Measurements from ENCODE around the gene RDH8.

RDH8 gene

DNA sequence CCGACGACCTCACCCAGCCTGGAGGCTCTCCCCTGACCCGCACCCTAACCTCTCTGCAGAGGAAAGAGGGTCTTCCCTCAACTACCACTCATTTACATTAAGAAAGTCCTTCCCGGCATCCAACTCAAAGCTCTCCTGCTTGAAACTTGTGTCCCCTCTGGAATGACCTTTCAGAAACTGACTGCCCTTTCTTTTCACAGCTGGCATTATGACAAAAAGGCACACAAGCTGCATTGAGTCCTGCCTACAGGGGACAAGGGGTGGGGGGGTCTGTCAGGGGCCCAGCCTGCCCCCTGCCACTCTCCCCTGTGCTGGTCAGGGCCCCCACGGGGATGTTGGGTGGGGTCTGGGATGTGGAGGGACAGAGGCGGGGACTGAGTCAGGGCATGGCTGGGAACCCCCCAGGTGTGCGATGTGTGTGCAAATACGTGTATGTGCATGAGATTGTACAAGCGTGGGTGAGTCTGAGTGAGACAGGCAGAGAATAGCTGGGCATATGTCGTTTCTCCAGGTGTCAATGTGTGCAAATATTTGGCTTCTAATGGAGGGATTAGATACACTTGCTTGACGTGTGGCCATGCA lies 5.0 kb upstream of the RDH8 start:
- H3F3A ChIP-seq (ENCODE audit: insufficient read depth, low read length): no peaks in the 10 kb centered on the region
- H3K27ac ChIP-seq (ENCODE audit: low read depth, low read length, poor library complexity, severe bottlenecking): no peak overlapping the region
- H3K9ac ChIP-seq (ENCODE audit: low read length): no peak overlapping the region
- no peaks in the 10 kb centered on the region for H3K9me3 ChIP-seq (ENCODE audit: low read length)
- H2AFZ ChIP-seq (ENCODE audit: low read length): no peak overlapping the region
- H4K20me1 ChIP-seq (ENCODE audit: insufficient read depth, low read length): no peaks in the 10 kb centered on the region
- no peaks in the 10 kb centered on the region for H3K79me2 ChIP-seq (ENCODE audit: insufficient read depth, low read length)
- no peak overlapping the region for H3K4me2 ChIP-seq (ENCODE audit: low read length)
- no peaks in the 10 kb centered on the region for H3K4me1 ChIP-seq (ENCODE audit: insufficient read depth, low read length, severe bottlenecking)
- TF ChIP-seq, protein P1, sequence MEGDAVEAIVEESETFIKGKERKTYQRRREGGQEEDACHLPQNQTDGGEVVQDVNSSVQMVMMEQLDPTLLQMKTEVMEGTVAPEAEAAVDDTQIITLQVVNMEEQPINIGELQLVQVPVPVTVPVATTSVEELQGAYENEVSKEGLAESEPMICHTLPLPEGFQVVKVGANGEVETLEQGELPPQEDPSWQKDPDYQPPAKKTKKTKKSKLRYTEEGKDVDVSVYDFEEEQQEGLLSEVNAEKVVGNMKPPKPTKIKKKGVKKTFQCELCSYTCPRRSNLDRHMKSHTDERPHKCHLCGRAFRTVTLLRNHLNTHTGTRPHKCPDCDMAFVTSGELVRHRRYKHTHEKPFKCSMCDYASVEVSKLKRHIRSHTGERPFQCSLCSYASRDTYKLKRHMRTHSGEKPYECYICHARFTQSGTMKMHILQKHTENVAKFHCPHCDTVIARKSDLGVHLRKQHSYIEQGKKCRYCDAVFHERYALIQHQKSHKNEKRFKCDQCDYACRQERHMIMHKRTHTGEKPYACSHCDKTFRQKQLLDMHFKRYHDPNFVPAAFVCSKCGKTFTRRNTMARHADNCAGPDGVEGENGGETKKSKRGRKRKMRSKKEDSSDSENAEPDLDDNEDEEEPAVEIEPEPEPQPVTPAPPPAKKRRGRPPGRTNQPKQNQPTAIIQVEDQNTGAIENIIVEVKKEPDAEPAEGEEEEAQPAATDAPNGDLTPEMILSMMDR (IDR thresholded peaks at IDR 0.05; ENCODE audit: low read length): no peak
- TF ChIP-seq EZH2 (IDR thresholded peaks at IDR 0.05; ENCODE audit: borderline replicate concordance, low read length): no peak
- no peaks in the 10 kb centered on the region; the same call in 1 of the 2 replicates for H3K27me3 ChIP-seq (ENCODE audit: insufficient read depth, low read length)
- no peaks in the 10 kb centered on the region for H3K9me2 ChIP-seq (ENCODE audit: low read depth, low read length)
- no peak overlapping the region for H3K4me3 ChIP-seq (ENCODE audit: low read depth, low read length, poor library complexity, severe bottlenecking)
- H3K36me3 ChIP-seq (ENCODE audit: insufficient read depth, low read length): no peaks in the 10 kb centered on the region

DNA sequence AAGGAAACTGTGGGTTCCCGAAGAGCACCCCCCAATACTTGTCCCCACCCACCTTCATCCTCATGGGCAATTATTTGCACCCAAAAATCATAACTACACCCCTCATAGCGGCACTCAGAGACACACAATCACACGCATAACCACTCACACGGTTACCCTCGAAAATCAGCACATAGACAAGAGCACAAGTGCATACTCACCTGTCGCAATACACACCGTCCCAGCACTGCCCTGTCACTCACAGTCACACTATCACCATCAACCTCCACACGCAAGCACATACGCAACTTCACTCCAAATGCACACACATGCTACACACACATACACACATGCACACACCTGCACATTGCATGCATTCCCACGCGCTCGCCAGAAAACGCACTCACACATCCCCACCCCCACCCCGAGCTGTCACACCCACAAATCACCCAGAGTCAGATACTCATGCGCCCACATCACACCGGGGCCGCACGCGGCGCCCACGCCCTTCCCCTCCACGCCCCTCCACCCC lies 3.5 kb upstream of the RDH8 start:
- no peak for TF ChIP-seq EZH2 (IDR thresholded peaks at IDR 0.05; ENCODE audit: borderline replicate concordance, low read length)
- TF ChIP-seq, protein P1 (IDR thresholded peaks at IDR 0.05; ENCODE audit: low read length): no peak
- Histone ChIP-seq H3K4me2 (ENCODE audit: low read length) (no peak overlapping the region), H3K9me2 (ENCODE audit: low read depth, low read length) (no peaks in the 10 kb centered on the region), H3K27ac (ENCODE audit: low read depth, low read length, poor library complexity, severe bottlenecking) (no peak overlapping the region), H3K4me3 (ENCODE audit: low read depth, low read length, poor library complexity, severe bottlenecking) (no peak overlapping the region), H3K9ac (ENCODE audit: low read length) (no peak overlapping the region), H3K36me3 (ENCODE audit: insufficient read depth, low read length) (no peaks in the 10 kb centered on the region), H2AFZ (ENCODE audit: low read length) (no peak overlapping the region), H4K20me1 (ENCODE audit: insufficient read depth, low read length) (no peaks in the 10 kb centered on the region), H3K79me2 (ENCODE audit: insufficient read depth, low read length) (no peaks in the 10 kb centered on the region), H3F3A (ENCODE audit: insufficient read depth, low read length) (no peaks in the 10 kb centered on the region), H3K4me1 (ENCODE audit: insufficient read depth, low read length, severe bottlenecking) (no peaks in the 10 kb centered on the region), H3K9me3 (ENCODE audit: low read length) (no peaks in the 10 kb centered on the region), H3K27me3 (ENCODE audit: insufficient read depth, low read length) (no peaks in the 10 kb centered on the region; the same call in 1 of the 2 replicates)

DNA sequence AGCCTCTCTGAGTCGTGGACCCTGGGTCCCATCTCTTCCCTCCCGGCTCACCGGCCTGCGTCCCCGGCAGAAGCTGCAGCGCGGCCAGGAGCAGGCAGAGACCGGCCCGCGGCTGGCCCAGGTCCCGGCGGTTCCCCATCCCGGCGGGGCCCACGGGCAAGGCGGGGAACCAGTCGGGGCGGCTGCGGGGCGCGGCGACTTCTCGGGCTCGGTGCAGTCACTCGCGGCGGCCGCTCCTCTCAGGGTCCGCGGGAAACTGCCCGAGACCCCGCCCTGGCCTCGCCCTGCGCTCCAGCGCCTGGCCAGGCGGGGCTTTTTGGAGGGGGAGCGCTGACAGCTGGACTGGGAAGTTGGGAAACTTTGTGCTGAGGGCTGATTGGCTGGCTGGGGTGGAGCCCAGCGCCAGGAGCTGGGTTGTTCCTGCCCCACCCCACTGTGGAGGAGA lies 3.0 kb upstream of the RDH8 start, which contains the start of gene COL5A3:
TSS of gene COL5A3 (minus strand) at position 258 of the 445 bp plus-strand sequence. CDS start at position 139, 119 bp downstream.
- Histone ChIP-seq H3F3A (ENCODE audit: insufficient read depth, low read length) (no peaks in the 10 kb centered on the region), H4K20me1 (ENCODE audit: insufficient read depth, low read length) (no peaks in the 10 kb centered on the region), H3K36me3 (ENCODE audit: insufficient read depth, low read length) (no peaks in the 10 kb centered on the region), H3K4me2 (ENCODE audit: low read length) (no peak within 1 kb of the TSS), H3K4me1 (ENCODE audit: insufficient read depth, low read length, severe bottlenecking) (no peaks in the 10 kb centered on the region), H3K9me2 (ENCODE audit: low read depth, low read length) (no peaks in the 10 kb centered on the region), H3K4me3 (ENCODE audit: low read depth, low read length, poor library complexity, severe bottlenecking) (no peak within 1 kb of the TSS), H3K79me2 (ENCODE audit: insufficient read depth, low read length) (no peaks in the 10 kb centered on the region), H3K9me3 (ENCODE audit: low read length) (no peaks in the 10 kb centered on the region), H3K27me3 (ENCODE audit: insufficient read depth, low read length) (no peaks in the 10 kb centered on the region; the same call in 1 of the 2 replicates), H2AFZ (ENCODE audit: low read length) (no peak within 1 kb of the TSS), H3K27ac (ENCODE audit: low read depth, low read length, poor library complexity, severe bottlenecking) (no peak within 1 kb of the TSS), H3K9ac (ENCODE audit: low read length) (no peak within 1 kb of the TSS)
- TF ChIP-seq, protein P1 (IDR thresholded peaks at IDR 0.05; ENCODE audit: low read length): no peak
- no peak for TF ChIP-seq EZH2 (IDR thresholded peaks at IDR 0.05; ENCODE audit: borderline replicate concordance, low read length)
